Measurements from ENCODE around the gene KLHDC8B. TPM values are rescaled to one million over a fixed set of nuclear protein-coding genes. Genes with fewer than 3 reads are reported as not detected.
A peak's percentile ranks its signal among the peaks of the same experiment; 100 is the strongest.

The KLHDC8B gene
- total and polyA plus RNA-seq, 7 donors = 24.7 to 84.5 (median 28.3) TPM

GRCh38 chr3:49198611-49199230 is 27.3 kb downstream of the KLHDC8B start:
- peak overlapping the region; percentile 92 for H3K27ac ChIP-seq
- H3K36me3 ChIP-seq (ENCODE audit: insufficient read depth in 1 of 2, low read depth in 1 of 2) = no peaks in the 10 kb centered on the region
- peaks cover 4% of the 10 kb centered on the region for H3K4me1 ChIP-seq
- WGBS, 3 donors = 41 to 56% (median 45%) methylated on average over 24 of the region's 24 CpGs
- ATAC-seq = peak in 2 of 4 donors; percentile 3 to 5
- no peak for TF ChIP-seq CTCF (IDR thresholded peaks at IDR 0.05)
- H3K27me3 ChIP-seq (ENCODE audit: insufficient read depth in 3 of 3, low read length in 2 of 3) = no peaks in the 10 kb centered on the region
- H3K4me3 ChIP-seq = peak overlapping the region; percentile 74
- H3K9me3 ChIP-seq = no peaks in the 10 kb centered on the region
- intact Hi-C loops (cut with DNase I) = no loop called here
- no peak for DNase-seq

- no peaks in the 10 kb centered on the region for H3K36me3 ChIP-seq (ENCODE audit: insufficient read depth in 1 of 2, low read depth in 1 of 2)
- peak overlapping the region; percentile 92 for H3K27ac ChIP-seq
- DNase-seq (peak; percentile 99), ATAC-seq (peak; percentile 98 to 100 (median 99))
- no peak for TF ChIP-seq CTCF (IDR thresholded peaks at IDR 0.05)
- no peaks in the 10 kb centered on the region for H3K9me3 ChIP-seq
- 7 to 19% (median 15%) methylated on average over 47 to 53 of the region's 53 CpGs for WGBS, 3 donors
- intact Hi-C loops (cut with DNase I) = no loop called here
- H3K4me1 ChIP-seq = peaks cover 4% of the 10 kb centered on the region
- no peaks in the 10 kb centered on the region for H3K27me3 ChIP-seq (ENCODE audit: insufficient read depth in 3 of 3, low read length in 2 of 3)
- H3K4me3 ChIP-seq = peak overlapping the region; percentile 74
Observed at GRCh38 chr3:49199239-49199899, 28.0 kb downstream of the KLHDC8B start.

GRCh38 chr3:49199900-49200281 is 28.5 kb downstream of the KLHDC8B start:
- Histone ChIP-seq H3K9me3 (no peaks in the 10 kb centered on the region), H3K4me1 (peaks cover 4% of the 10 kb centered on the region), H3K27me3 (ENCODE audit: insufficient read depth in 3 of 3, low read length in 2 of 3) (no peaks in the 10 kb centered on the region), H3K27ac (peak overlapping the region; percentile 92), H3K36me3 (ENCODE audit: insufficient read depth in 1 of 2, low read depth in 1 of 2) (no peaks in the 10 kb centered on the region), H3K4me3 (peak overlapping the region; percentile 74)
- WGBS, 3 donors = 52 to 75% (median 57%) methylated on average over 15 of the region's 15 CpGs
- no peak for TF ChIP-seq CTCF (IDR thresholded peaks at IDR 0.05)
- intact Hi-C loops (cut with DNase I) = no loop called here
- ATAC-seq (peak; percentile 1 to 35 (median 8)), DNase-seq (peak in 1 of 2 donors; percentile 62)

- TF ChIP-seq CTCF (IDR thresholded peaks at IDR 0.05) = no peak
- peaks cover 10% of the 10 kb centered on the region for H3K4me1 ChIP-seq
- no peak overlapping the region for H3K4me3 ChIP-seq
- no peak overlapping the region for H3K27ac ChIP-seq
- H3K27me3 ChIP-seq (ENCODE audit: insufficient read depth in 3 of 3, low read length in 2 of 3) = no peaks in the 10 kb centered on the region
- intact Hi-C loops (cut with DNase I) = no loop called here
- H3K36me3 ChIP-seq (ENCODE audit: insufficient read depth in 1 of 2, low read depth in 1 of 2) = no peaks in the 10 kb centered on the region
- no peak for DNase-seq
- H3K9me3 ChIP-seq = no peaks in the 10 kb centered on the region
- no peak for ATAC-seq
- WGBS, 3 donors = 95 to 98% (median 96%) methylated on average over 15 of the region's 15 CpGs
Observed at GRCh38 chr3:49213541-49213943, 42.1 kb downstream of the KLHDC8B start.
